OCI-LY3 (cell line): ENCODE data around the gene STRA8.

ENCODE experiments used
- CTCF ChIP-seq: fragments of 200-600, 300-600 bp; sonication (generic); IDR thresholded peaks from 2 replicates; pipeline ENCODE4 v1.5.1; 2014; ENCODE audit warnings: antibody characterized with exemption, low read length, low read depth
- EZH2phosphoT487 ChIP-seq: fragments of 200-600 bp; shearing (Covaris generic); IDR thresholded peaks from 2 replicates; pipeline ENCODE4 v1.6.1; 2018; ENCODE audit warnings: antibody characterized with exemption, mixed run types, low read depth

DNA sequence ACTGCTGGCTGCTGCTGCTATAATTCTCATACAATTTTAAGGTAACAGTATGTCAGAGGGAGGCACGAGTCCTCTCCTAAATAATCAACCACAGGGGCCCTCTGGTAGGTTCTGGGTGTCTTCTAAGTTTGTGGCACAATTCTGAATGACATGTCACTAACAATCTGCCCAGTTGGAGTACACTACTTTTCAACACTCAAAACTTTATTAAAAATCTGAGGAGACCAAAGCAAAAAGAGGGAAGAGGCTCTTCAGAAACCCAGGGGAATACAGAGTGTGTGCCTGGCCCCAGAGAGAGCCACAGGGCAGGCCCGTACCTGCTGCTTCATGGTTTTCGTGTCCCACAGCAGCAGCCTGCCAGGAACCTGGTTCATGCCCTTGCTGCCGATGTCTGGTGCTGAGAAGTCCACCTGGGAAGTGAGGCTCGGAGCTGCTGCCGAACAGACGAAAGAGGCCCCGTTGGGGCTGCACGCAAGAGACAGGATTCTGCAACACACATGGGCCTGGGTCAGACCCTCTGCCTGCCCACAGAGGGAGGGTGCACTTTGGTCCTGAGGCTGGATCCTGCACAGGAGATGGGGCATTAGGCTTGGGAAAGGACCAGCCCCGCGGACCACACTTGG, 40.6 kb upstream of the STRA8 start:
- no peak for TF ChIP-seq CTCF
- TF ChIP-seq EZH2phosphoT487, result no peak
